Measurements from ENCODE around the gene TRAPPC6A. TPM values are rescaled to one million over a fixed set of nuclear protein-coding genes. Genes with fewer than 3 reads are reported as not detected.

TRAPPC6A gene
- total and polyA plus RNA-seq, 2 of the 13 experiments (the other 11 are each of a cell fraction or from before 2014, with no cell fraction given), result 6.5 to 21.0 TPM

DNA sequence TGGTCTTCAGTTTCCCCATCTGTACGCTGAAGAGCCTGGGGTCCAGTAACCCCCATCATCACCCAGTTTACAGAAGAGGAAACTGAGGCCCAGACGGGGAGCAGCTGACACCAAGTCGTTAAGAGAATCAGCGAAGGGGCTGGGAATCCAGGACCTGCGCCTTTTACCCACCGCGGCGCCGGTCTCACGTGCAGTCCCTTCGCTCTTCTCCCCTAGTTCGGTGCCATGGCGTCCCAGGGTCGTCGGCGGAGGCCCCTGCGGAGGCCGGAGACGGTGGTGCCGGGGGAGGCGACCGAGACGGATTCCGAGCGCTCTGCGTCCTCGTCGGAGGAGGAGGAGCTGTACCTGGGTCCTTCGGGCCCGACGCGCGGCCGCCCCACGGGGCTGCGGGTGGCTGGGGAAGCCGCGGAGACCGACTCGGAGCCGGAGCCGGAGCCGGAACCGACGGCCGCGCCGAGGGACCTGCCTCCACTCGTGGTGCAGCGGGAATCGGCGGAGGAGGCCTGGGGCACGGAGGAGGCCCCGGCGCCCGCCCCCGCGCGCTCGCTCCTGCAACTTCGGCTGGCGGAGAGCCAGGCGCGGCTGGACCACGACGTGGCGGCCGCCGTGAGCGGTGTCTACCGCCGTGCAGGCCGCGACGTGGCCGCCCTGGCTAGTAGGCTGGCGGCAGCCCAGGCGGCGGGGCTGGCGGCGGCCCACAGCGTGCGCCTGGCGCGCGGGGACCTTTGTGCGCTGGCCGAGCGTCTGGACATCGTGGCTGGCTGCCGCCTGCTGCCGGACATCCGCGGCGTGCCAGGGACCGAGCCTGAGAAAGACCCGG lies 1.2 kb upstream of the TRAPPC6A start (continued):
- TF ChIP-seq ZNF101 (CRISPR knock-in tag; IDR thresholded peaks at IDR 0.05; ENCODE audit: borderline replicate concordance, low read depth) (no peak), ZNF331 (CRISPR knock-in tag; IDR thresholded peaks at IDR 0.05) (no peak), BRCA1 (CRISPR knock-in tag; IDR thresholded peaks at IDR 0.05) (no peak), ZFX (CRISPR knock-in tag; IDR thresholded peaks at IDR 0.05; ENCODE audit: low read depth) (peak; percentile 33), ZNF644 (CRISPR knock-in tag; IDR thresholded peaks at IDR 0.05; ENCODE audit: low read depth) (no peak), HNRNPL (IDR thresholded peaks at IDR 0.05; ENCODE audit: low read depth, low read length) (no peak), ZSCAN9 (CRISPR knock-in tag; IDR thresholded peaks at IDR 0.05; ENCODE audit: borderline replicate concordance) (no peak), ZNF737 (CRISPR knock-in tag; IDR thresholded peaks at IDR 0.05; ENCODE audit: borderline replicate concordance) (no peak), GATA4 (IDR thresholded peaks at IDR 0.05; ENCODE audit: borderline replicate concordance, low read depth) (no peak), JUNB (CRISPR knock-in tag; IDR thresholded peaks at IDR 0.05; ENCODE audit: borderline replicate concordance) (no peak), LRRFIP1 (CRISPR knock-in tag; conservative IDR thresholded peaks at IDR 0.05) (no peak), ARNT (IDR thresholded peaks at IDR 0.05) (no peak), ZNF414 (CRISPR knock-in tag; IDR thresholded peaks at IDR 0.05) (no peak), U2AF1 (optimal IDR thresholded peaks at IDR 0.05; ENCODE audit: low read depth, low read length) (no peak)
- TF ChIP-seq, protein P1, sequence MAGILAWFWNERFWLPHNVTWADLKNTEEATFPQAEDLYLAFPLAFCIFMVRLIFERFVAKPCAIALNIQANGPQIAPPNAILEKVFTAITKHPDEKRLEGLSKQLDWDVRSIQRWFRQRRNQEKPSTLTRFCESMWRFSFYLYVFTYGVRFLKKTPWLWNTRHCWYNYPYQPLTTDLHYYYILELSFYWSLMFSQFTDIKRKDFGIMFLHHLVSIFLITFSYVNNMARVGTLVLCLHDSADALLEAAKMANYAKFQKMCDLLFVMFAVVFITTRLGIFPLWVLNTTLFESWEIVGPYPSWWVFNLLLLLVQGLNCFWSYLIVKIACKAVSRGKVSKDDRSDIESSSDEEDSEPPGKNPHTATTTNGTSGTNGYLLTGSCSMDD (CRISPR knock-in tag; IDR thresholded peaks at IDR 0.05), result no peak
- TF ChIP-seq, protein P2, sequence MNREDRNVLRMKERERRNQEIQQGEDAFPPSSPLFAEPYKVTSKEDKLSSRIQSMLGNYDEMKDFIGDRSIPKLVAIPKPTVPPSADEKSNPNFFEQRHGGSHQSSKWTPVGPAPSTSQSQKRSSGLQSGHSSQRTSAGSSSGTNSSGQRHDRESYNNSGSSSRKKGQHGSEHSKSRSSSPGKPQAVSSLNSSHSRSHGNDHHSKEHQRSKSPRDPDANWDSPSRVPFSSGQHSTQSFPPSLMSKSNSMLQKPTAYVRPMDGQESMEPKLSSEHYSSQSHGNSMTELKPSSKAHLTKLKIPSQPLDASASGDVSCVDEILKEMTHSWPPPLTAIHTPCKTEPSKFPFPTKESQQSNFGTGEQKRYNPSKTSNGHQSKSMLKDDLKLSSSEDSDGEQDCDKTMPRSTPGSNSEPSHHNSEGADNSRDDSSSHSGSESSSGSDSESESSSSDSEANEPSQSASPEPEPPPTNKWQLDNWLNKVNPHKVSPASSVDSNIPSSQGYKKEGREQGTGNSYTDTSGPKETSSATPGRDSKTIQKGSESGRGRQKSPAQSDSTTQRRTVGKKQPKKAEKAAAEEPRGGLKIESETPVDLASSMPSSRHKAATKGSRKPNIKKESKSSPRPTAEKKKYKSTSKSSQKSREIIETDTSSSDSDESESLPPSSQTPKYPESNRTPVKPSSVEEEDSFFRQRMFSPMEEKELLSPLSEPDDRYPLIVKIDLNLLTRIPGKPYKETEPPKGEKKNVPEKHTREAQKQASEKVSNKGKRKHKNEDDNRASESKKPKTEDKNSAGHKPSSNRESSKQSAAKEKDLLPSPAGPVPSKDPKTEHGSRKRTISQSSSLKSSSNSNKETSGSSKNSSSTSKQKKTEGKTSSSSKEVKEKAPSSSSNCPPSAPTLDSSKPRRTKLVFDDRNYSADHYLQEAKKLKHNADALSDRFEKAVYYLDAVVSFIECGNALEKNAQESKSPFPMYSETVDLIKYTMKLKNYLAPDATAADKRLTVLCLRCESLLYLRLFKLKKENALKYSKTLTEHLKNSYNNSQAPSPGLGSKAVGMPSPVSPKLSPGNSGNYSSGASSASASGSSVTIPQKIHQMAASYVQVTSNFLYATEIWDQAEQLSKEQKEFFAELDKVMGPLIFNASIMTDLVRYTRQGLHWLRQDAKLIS (CRISPR knock-in tag; IDR thresholded peaks at IDR 0.05), result no peak
- TF ChIP-seq, protein P3, sequence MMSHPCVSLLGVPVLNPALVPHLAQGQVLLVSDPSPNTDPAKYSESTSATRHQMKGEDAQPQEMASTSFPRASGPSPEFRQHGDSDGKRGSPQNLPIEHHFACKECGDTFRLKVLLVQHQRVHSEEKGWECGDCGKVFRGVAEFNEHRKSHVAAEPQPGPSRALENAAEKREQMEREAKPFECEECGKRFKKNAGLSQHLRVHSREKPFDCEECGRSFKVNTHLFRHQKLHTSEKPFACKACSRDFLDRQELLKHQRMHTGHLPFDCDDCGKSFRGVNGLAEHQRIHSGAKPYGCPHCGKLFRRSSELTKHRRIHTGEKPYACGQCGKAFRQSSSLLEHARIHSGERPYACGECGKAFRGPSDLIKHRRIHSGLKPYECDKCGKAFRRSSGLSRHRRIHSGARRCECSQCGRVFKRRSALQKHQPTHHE (CRISPR knock-in tag; IDR thresholded peaks at IDR 0.05; ENCODE audit: borderline replicate concordance), result no peak; the same call in 1 of the 2 replicates
- TF ChIP-seq, protein P4, sequence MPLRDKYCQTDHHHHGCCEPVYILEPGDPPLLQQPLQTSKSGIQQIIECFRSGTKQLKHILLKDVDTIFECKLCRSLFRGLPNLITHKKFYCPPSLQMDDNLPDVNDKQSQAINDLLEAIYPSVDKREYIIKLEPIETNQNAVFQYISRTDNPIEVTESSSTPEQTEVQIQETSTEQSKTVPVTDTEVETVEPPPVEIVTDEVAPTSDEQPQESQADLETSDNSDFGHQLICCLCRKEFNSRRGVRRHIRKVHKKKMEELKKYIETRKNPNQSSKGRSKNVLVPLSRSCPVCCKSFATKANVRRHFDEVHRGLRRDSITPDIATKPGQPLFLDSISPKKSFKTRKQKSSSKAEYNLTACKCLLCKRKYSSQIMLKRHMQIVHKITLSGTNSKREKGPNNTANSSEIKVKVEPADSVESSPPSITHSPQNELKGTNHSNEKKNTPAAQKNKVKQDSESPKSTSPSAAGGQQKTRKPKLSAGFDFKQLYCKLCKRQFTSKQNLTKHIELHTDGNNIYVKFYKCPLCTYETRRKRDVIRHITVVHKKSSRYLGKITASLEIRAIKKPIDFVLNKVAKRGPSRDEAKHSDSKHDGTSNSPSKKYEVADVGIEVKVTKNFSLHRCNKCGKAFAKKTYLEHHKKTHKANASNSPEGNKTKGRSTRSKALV (CRISPR knock-in tag; IDR thresholded peaks at IDR 0.05), result no peak; the same call in 1 of the 2 replicates

Measured in HepG2 (cell line).